ENCODE results near the gene PRDM16. TPM values are rescaled to one million over a fixed set of nuclear protein-coding genes. Genes with fewer than 3 reads are reported as not detected.

The PRDM16 gene
- total and polyA plus RNA-seq, 2 of the 13 experiments (the other 11 are each of a cell fraction or from before 2014, with no cell fraction given): 0.15 to 0.81 TPM

GRCh38 chr1:3340548-3341235, 271.7 kb downstream of the PRDM16 start (continued):
- no peak for TF ChIP-seq TRIM22 (IDR thresholded peaks at IDR 0.05)
- no peak for TF ChIP-seq GLI4 (CRISPR knock-in tag; IDR thresholded peaks at IDR 0.05; ENCODE audit: borderline replicate concordance)
- TF ChIP-seq ZNF670 (CRISPR knock-in tag; IDR thresholded peaks at IDR 0.05; ENCODE audit: borderline replicate concordance): no peak
- no peak for TF ChIP-seq RELA (CRISPR knock-in tag; IDR thresholded peaks at IDR 0.05)
- no peak for TF ChIP-seq NFRKB (IDR thresholded peaks at IDR 0.05)
- TF ChIP-seq ZNF550 (CRISPR knock-in tag; IDR thresholded peaks at IDR 0.05; ENCODE audit: borderline replicate concordance): no peak
- no peak for TF ChIP-seq ATF2 (CRISPR knock-in tag; IDR thresholded peaks at IDR 0.05)
- TF ChIP-seq HNF1A (IDR thresholded peaks at IDR 0.05; ENCODE audit: low read depth): peak; percentile 95
- TF ChIP-seq HNF1A (CRISPR knock-in tag; IDR thresholded peaks at IDR 0.05; ENCODE audit: borderline replicate concordance): peak; percentile 93
- peak; percentile 75 for TF ChIP-seq NCOA2 (CRISPR knock-in tag; IDR thresholded peaks at IDR 0.05)
- no peak for TF ChIP-seq KLF13 (CRISPR knock-in tag; IDR thresholded peaks at IDR 0.05)
- no peak for TF ChIP-seq ZBTB26 (CRISPR knock-in tag; IDR thresholded peaks at IDR 0.05; ENCODE audit: borderline replicate concordance)
- 0 out of 2 replicates have a peak, but pooled peaks have one; percentile 35 for TF ChIP-seq FOXC1 (CRISPR knock-in tag; IDR thresholded peaks at IDR 0.05; ENCODE audit: borderline replicate concordance)
- TF ChIP-seq ATF5 (CRISPR knock-in tag; IDR thresholded peaks at IDR 0.05; ENCODE audit: low read depth): 0 out of 2 replicates have a peak, but pooled peaks have one; percentile 39
- TF ChIP-seq NFIC (IDR thresholded peaks at IDR 0.05; ENCODE audit: low read length): no peak
- 0 out of 2 replicates have a peak, but pooled peaks have one; percentile 28 for TF ChIP-seq ZNF414 (CRISPR knock-in tag; IDR thresholded peaks at IDR 0.05)
- peak; percentile 63; the same call in 1 of the 2 replicates for TF ChIP-seq ZBTB43 (CRISPR knock-in tag; conservative IDR thresholded peaks at IDR 0.05)
- no peak for TF ChIP-seq ZNF558 (CRISPR knock-in tag; IDR thresholded peaks at IDR 0.05; ENCODE audit: borderline replicate concordance)
